A549 (cell line): ENCODE data around the gene TF. TPM values are rescaled to one million over a fixed set of nuclear protein-coding genes. Genes with fewer than 3 reads are reported as not detected.

Source experiments
- ATAC-seq, 2 experiments: fragments of 200-7000 bp in 1 of 2; fragments of >200 bp in 1 of 2; cut with Nextera tagmentation in 1 of 2; cut with Tn5 transposase in 1 of 2; 3 replicates each; pipeline versions ENCODE4 v1.8.0 to v1.9.1; 2018 to 2020; ENCODE audit warnings: mild to moderate bottlenecking in 1 of 2, moderate library complexity in 1 of 2
- CTCF ChIA-PET: fragments of 300-600 bp; sonication (Branson Sonifier 250); formaldehyde crosslinking; extraction: SDS; loops from one replicate; lab custom pipeline; 2021; ENCODE audit warnings: antibody characterized with exemption, inconsistent platforms; lab: Yijun Ruan, JAX
- POLR2A ChIA-PET: fragments of 350-600 bp; formaldehyde crosslinking; extraction: SDS; loops from one replicate; lab custom pipeline; 2021; ENCODE audit warnings: antibody characterized with exemption, inconsistent platforms; lab: Yijun Ruan, JAX
- DNase-seq, 2 experiments: peaks; one replicate each; pipeline versions ENCODE4 v3.0.0 to v3.0.0-alpha.2; 2011 to 2016; ENCODE audit warnings: low read depth in 1 of 2, low spot score in 1 of 2
- FAIRE-seq: peaks from 2 replicates; lab custom pipeline; 2011; peaks lifted over from hg19 to GRCh38; lab: Jason Lieb, UNC
- H3K27ac ChIP-seq, 2 experiments: fragments of >200 bp; sonication (Bioruptor Twin); formaldehyde crosslinking; 3 replicates each; pipeline ENCODE4 v1.5.1; 2016 to 2017
- H3K4me1 ChIP-seq: fragments of >200 bp; sonication (Bioruptor Twin); formaldehyde crosslinking; 3 replicates; pipeline ENCODE4 v1.6.1; 2016
- H3K4me2 ChIP-seq: fragments of >200 bp; sonication (Bioruptor Twin); formaldehyde crosslinking; 3 replicates; pipeline ENCODE4 v1.6.1; 2016
- H3K4me3 ChIP-seq: fragments of >200 bp; sonication (Bioruptor Twin); formaldehyde crosslinking; 3 replicates; pipeline ENCODE4 v1.5.1; 2016
- H3K9me3 ChIP-seq: fragments of >200 bp; sonication (Bioruptor Twin); formaldehyde crosslinking; 3 replicates; pipeline ENCODE4 v1.6.1; 2016
- ATOH8 ChIP-seq: fragments of 250-450 bp; sonication (Bioruptor Pico); IDR thresholded peaks from 2 replicates; pipeline ENCODE4 v1.5.0; 2020; ENCODE audit warnings: low read depth, mild to moderate bottlenecking, moderate library complexity
- CEBPB ChIP-seq, 2 experiments: fragments of >200 bp in 1 of 2; sonication (Bioruptor Twin) in 1 of 2; formaldehyde crosslinking in 1 of 2; IDR thresholded peaks; 2 replicates each; pipeline ENCODE4 v1.6.1; 2012 to 2016
- CHD4 ChIP-seq: fragments of 200-600 bp; sonication (generic); IDR thresholded peaks from 2 replicates; pipeline ENCODE4 v1.6.1; 2016; ENCODE audit warnings: antibody characterized with exemption, mild to moderate bottlenecking, borderline replicate concordance
- CTCF ChIP-seq: fragments of >200 bp; sonication (Bioruptor Twin); formaldehyde crosslinking; IDR thresholded peaks from 3 replicates; pipeline ENCODE4 v1.5.1; 2016
- EHF ChIP-seq: fragments of 250-450 bp; sonication (Bioruptor Pico); IDR thresholded peaks from 2 replicates; pipeline ENCODE4 v1.5.0; 2020; ENCODE audit warnings: mild to moderate bottlenecking
- FOSL2 ChIP-seq, 2 experiments: fragments of 450-650 bp in 1 of 2; fragments of >200 bp in 1 of 2; sonication (Bioruptor Twin) in 1 of 2; formaldehyde crosslinking; IDR thresholded peaks; 2 replicates each; pipeline versions ENCODE4 v1.5.0 to v1.6.1; 2016 to 2020; ENCODE audit warnings: mild to moderate bottlenecking in 1 of 2, moderate library complexity in 1 of 2
- FOXS1 ChIP-seq: fragments of 250-450 bp; sonication (Bioruptor Pico); IDR thresholded peaks from 2 replicates; pipeline ENCODE4 v1.5.0; 2020; ENCODE audit warnings: mild to moderate bottlenecking, moderate library complexity
- GATA3 ChIP-seq: IDR thresholded peaks from 2 replicates; pipeline ENCODE4 v1.6.1; 2012; ENCODE audit warnings: borderline replicate concordance
- HEYL ChIP-seq: fragments of 250-450 bp; sonication (Bioruptor Pico); IDR thresholded peaks from 2 replicates; pipeline ENCODE4 v1.8.0; 2021; ENCODE audit warnings: mild to moderate bottlenecking, moderate library complexity
- HOXA7 ChIP-seq: fragments of 250-450 bp; sonication (Bioruptor Pico); IDR thresholded peaks from 2 replicates; pipeline ENCODE4 v1.5.0; 2020; ENCODE audit warnings: mild to moderate bottlenecking, moderate library complexity
- HOXB13 ChIP-seq: fragments of 250-450 bp; sonication (Bioruptor Pico); IDR thresholded peaks from 2 replicates; pipeline ENCODE4 v1.5.0; 2020; ENCODE audit warnings: low read depth, mild to moderate bottlenecking, moderate library complexity
- MAFK ChIP-seq: fragments of 450-650 bp; IDR thresholded peaks from 2 replicates; pipeline ENCODE4 v1.6.1; 2014; ENCODE audit not compliant: partially characterized antibody
- MAX ChIP-seq: IDR thresholded peaks from 2 replicates; pipeline ENCODE4 v1.6.1; 2012
- MAZ ChIP-seq: fragments of 150-350 bp; IDR thresholded peaks from 2 replicates; pipeline ENCODE4 v1.6.1; 2014; ENCODE audit warnings: antibody characterized with exemption, low read depth, low read length, borderline replicate concordance
- MYC ChIP-seq: IDR thresholded peaks from 2 replicates; pipeline ENCODE4 v1.6.1; 2012; ENCODE audit warnings: mild to moderate bottlenecking, inconsistent platforms, low read length, improper control_type of control experiment, borderline replicate concordance
- RARB ChIP-seq: fragments of 250-450 bp; sonication (Bioruptor Pico); IDR thresholded peaks from 2 replicates; pipeline ENCODE4 v1.8.0; 2021; ENCODE audit warnings: mild to moderate bottlenecking, moderate library complexity
- SREBF2 ChIP-seq: fragments of 450-650 bp; IDR thresholded peaks from 2 replicates; pipeline ENCODE4 v1.6.1; 2014; ENCODE audit warnings: mild to moderate bottlenecking, moderate library complexity
- ZC3H11A ChIP-seq: fragments of 450-650 bp; IDR thresholded peaks from 2 replicates; pipeline ENCODE4 v1.6.1; 2014; ENCODE audit warnings: antibody characterized with exemption, mild to moderate bottlenecking
- ZNF302 ChIP-seq: fragments of 250-450 bp; sonication (Bioruptor Pico); IDR thresholded peaks from 2 replicates; pipeline ENCODE4 v1.9.0; 2021; ENCODE audit warnings: inconsistent platforms, mild to moderate bottlenecking, moderate library complexity
- WGBS: methylation state at CpG from one replicate; pipeline ENCODE4 v1.1.6; 2017; ENCODE audit errors: missing lambda C conversion rate; 5-methylcytosine and 5-hydroxymethylcytosine counted together
- polyA plus RNA-seq, 4 experiments: library from polyadenylated mRNA; depleted of rRNA in 3 of 4; stranded (reverse); fragments of >200 nt; fragmentation: RNase III in 1 of 4; extraction: RNeasy Plus Mini Kit Qiagen cat#74134 plus additional on column Dnase treatment in 1 of 4; gene quantifications; 2 replicates in 3 of 4; 3 replicates in 1 of 4; pipeline ENCODE4 v1.2.3, GENCODE V29; 2011 to 2017
- TF ChIP-seq, protein P1 (sequence below): fragments of 450-650 bp; IDR thresholded peaks from 2 replicates; pipeline ENCODE4 v1.6.1; 2014; ENCODE audit warnings: antibody characterized with exemption

Gene TF
- polyA plus RNA-seq, 2 of the 4 experiments (the other 2 are of a cell fraction), result 0.53 to 10.5 TPM

GRCh38 chr3:133829310-133829707 lies 83.1 kb downstream of the TF start:
- Histone ChIP-seq H3K9me3 (no peaks in the 10 kb centered on the region), H3K4me2 (no peak overlapping the region), H3K27ac (no peak overlapping the region), H3K4me3 (no peak overlapping the region), H3K4me1 (no peaks in the 10 kb centered on the region)
- FAIRE-seq (no peak), DNase-seq (no peak), ATAC-seq (no peak)
- TF ChIP-seq ZNF302 (CRISPR knock-in tag) (no peak), RARB (CRISPR knock-in tag) (no peak), MAFK (no peak)
- 68% methylated on average over 2 of the region's 3 CpGs for WGBS
- ChIA-PET CTCF (no interaction called here), POLR2A (no interaction called here)

GRCh38 chr3:133830071-133830470 lies 83.9 kb downstream of the TF start:
- Histone ChIP-seq H3K4me1 (no peaks in the 10 kb centered on the region), H3K4me2 (no peak overlapping the region), H3K27ac (no peak overlapping the region), H3K4me3 (no peak overlapping the region), H3K9me3 (no peaks in the 10 kb centered on the region)
- CTCF ChIA-PET, result no interaction called here
- FAIRE-seq (no peak), ATAC-seq (no peak), DNase-seq (no peak)
- TF ChIP-seq FOXS1 (CRISPR knock-in tag), result no peak
- no peak for TF ChIP-seq CEBPB (IDR thresholded peaks at IDR 0.05)
- no peak for TF ChIP-seq FOSL2 (IDR thresholded peaks at IDR 0.05)
- TF ChIP-seq FOSL2 (CRISPR knock-in tag; IDR thresholded peaks at IDR 0.05), result no peak
- TF ChIP-seq ATOH8, result no peak
- no peak for TF ChIP-seq MYC
- TF ChIP-seq HEYL (CRISPR knock-in tag), result no peak
- TF ChIP-seq, protein P1, sequence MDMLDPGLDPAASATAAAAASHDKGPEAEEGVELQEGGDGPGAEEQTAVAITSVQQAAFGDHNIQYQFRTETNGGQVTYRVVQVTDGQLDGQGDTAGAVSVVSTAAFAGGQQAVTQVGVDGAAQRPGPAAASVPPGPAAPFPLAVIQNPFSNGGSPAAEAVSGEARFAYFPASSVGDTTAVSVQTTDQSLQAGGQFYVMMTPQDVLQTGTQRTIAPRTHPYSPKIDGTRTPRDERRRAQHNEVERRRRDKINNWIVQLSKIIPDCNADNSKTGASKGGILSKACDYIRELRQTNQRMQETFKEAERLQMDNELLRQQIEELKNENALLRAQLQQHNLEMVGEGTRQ, result no peak
- no peak for TF ChIP-seq HOXB13
- TF ChIP-seq ZC3H11A, result no peak
- no peak for TF ChIP-seq RARB (CRISPR knock-in tag)
- TF ChIP-seq HOXA7 (CRISPR knock-in tag), result no peak
- no peak for TF ChIP-seq EHF
- no peak for TF ChIP-seq CHD4
- no peak for TF ChIP-seq MAZ
- no peak for TF ChIP-seq SREBF2
- no peak for TF ChIP-seq MAX
- 49% methylated on average over 3 of the region's 3 CpGs for WGBS
- POLR2A ChIA-PET, result no interaction called here

DNA sequence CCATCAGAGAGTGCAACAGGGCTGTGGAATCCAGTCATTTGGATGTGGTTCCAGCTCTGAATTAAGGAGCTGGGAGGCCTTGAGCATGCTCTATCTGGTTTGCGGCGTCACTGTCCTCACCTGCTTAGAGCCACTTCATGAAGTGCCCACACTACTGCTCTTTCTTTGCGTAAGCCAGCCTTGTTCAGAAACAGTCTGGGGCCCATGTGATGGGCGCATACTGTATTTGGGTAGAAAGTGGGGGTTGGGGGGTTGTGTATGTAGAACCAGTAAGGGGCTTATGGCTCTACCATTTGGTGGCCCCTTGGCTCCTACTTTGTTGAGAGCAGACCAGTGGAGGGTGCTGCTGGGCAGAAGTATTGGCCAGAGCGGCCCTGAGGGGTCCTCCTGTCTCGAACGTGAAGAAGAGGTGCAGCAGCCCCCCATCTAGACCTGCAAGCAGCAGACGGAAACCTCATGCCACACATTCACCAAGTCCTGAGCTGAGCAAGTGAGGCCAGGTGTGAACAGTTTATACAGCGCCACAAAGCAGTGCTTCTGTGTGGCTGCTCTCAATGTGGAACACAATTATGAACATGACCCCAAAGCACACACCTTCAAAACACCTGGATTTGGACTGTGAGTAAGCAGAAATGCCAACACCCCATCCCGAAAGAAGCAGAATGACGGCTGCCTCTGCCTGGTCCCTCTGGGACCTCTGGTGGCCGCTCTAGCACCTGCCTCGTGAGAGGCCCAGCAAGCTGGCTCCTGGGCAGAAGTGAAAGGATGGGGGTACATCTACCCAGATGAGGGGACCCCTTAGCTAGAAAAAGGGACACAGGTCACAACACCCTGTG lies 86.0 kb downstream of the TF start:
- no peak for DNase-seq
- TF ChIP-seq CTCF (0 out of 3 replicates have a peak, but pooled peaks have one; percentile 6), GATA3 (no peak)
- no peak for FAIRE-seq

More for the DNA sequence above, 86.0 kb downstream of the TF start:
- Histone ChIP-seq H3K4me2 (no peak overlapping the region), H3K27ac (no peak overlapping the region), H3K4me1 (no peaks in the 10 kb centered on the region), H3K9me3 (no peaks in the 10 kb centered on the region), H3K4me3 (no peak overlapping the region)
- WGBS, result 61% methylated on average over 9 of the region's 13 CpGs
- peak in 1 of 2 experiments; percentile 23; a peak in 1 of 6 replicates for ATAC-seq
- ChIA-PET CTCF (interaction anchor here (0.9 to 1.2 kb wide), 3 partner anchors 12 to 22 kb away, joined by 3 read pairs; no protein-coding TSS in a partner anchor), POLR2A (no interaction called here)
